OCI-LY7 (cell line): Measurements from ENCODE around the gene ZGPAT. TPM values are rescaled to one million over a fixed set of nuclear protein-coding genes. Genes with fewer than 3 reads are reported as not detected.
A peak's percentile ranks its signal among the peaks of the same experiment; 100 is the strongest.
"Not testable (repeated sequence)": the region's sequence is repeated elsewhere in the genome, so short reads cannot be mapped to it uniquely, and the experiment has no call there.

Source experiments
- BruUV-seq: library from RNA; stranded (reverse); fragments of 400-500 nt; replicated peaks from 2 replicates; lab custom pipeline; 2021; lab: Mats Ljungman, UMichigan
- CTCF ChIA-PET: fragments of 300-600 bp; sonication (Branson Sonifier 250); formaldehyde crosslinking; loops from one replicate; lab custom pipeline; 2022; ENCODE audit warnings: antibody characterized with exemption; ENCODE audit not compliant: unreplicated experiment; lab: Charles Lee
- POLR2A ChIA-PET: fragments of 300-600 bp; sonication (Branson Sonifier 250); formaldehyde crosslinking; loops from one replicate; lab custom pipeline; 2022; ENCODE audit warnings: antibody characterized with exemption; lab: Charles Lee
- DNase-seq: peaks from one replicate; pipeline ENCODE4 v3.0.0-alpha.2; 2015; ENCODE audit warnings: low spot score
- H2AFZ ChIP-seq: fragments of 200-600 bp; sonication (generic), shearing (Covaris generic); 2 replicates; pipeline ENCODE4 v1.6.1; 2014; ENCODE audit warnings: mild to moderate bottlenecking, antibody characterized with exemption, low read length, moderate library complexity
- H3K27ac ChIP-seq: fragments of 200-600 bp; sonication (generic); 2 replicates; pipeline ENCODE4 v1.5.1; 2014; ENCODE audit warnings: mixed run types, low read depth, mild to moderate bottlenecking, moderate library complexity, low read length, inconsistent platforms; ENCODE audit not compliant: poor library complexity, severe bottlenecking
- H3K36me3 ChIP-seq: fragments of 200-600 bp; sonication (generic); 2 replicates; pipeline ENCODE4 v1.6.1; 2014; ENCODE audit warnings: mild to moderate bottlenecking, antibody characterized with exemption, low read length, moderate library complexity, mixed read lengths; ENCODE audit not compliant: insufficient read depth
- H3K4me1 ChIP-seq: fragments of 200-600 bp; sonication (generic); 2 replicates; pipeline ENCODE4 v1.5.1; 2014; ENCODE audit warnings: mild to moderate bottlenecking, low read length; ENCODE audit not compliant: insufficient read depth, poor library complexity, severe bottlenecking
- H3K4me2 ChIP-seq: fragments of 200-600 bp; sonication (generic); 2 replicates; pipeline ENCODE4 v1.6.1; 2014; ENCODE audit warnings: mild to moderate bottlenecking, low read length
- H3K4me3 ChIP-seq: fragments of 200-600 bp; sonication (generic); 2 replicates; pipeline ENCODE4 v1.5.1; 2014; ENCODE audit warnings: mild to moderate bottlenecking, low read depth, low read length; ENCODE audit not compliant: poor library complexity, severe bottlenecking
- H3K79me2 ChIP-seq: fragments of 200-600 bp; sonication (generic); 2 replicates; pipeline ENCODE4 v1.6.1; 2016; ENCODE audit warnings: low read depth, mild to moderate bottlenecking, low read length, moderate library complexity, mixed read lengths; ENCODE audit not compliant: insufficient read depth
- H3K9me2 ChIP-seq: fragments of 200-600 bp; sonication (generic); 2 replicates; pipeline ENCODE4 v1.6.1; 2016; ENCODE audit warnings: mild to moderate bottlenecking, low read length, mixed read lengths; ENCODE audit not compliant: insufficient read depth
- H3K9me3 ChIP-seq: fragments of 200-600 bp; sonication (generic); 2 replicates; pipeline ENCODE4 v1.6.1; 2014; ENCODE audit warnings: mild to moderate bottlenecking, mixed run types, low read length, mixed read lengths
- H4K20me1 ChIP-seq: fragments of 200-600 bp; sonication (generic); 2 replicates; pipeline ENCODE4 v1.6.1; 2014; ENCODE audit warnings: mild to moderate bottlenecking, antibody characterized with exemption, low read length, moderate library complexity, mixed read lengths; ENCODE audit not compliant: insufficient read depth
- EZH2phosphoT487 ChIP-seq: fragments of 200-600 bp; sonication (generic); IDR thresholded peaks from 2 replicates; pipeline ENCODE4 v1.6.1; 2018; ENCODE audit warnings: low read depth, borderline replicate concordance, mild to moderate bottlenecking, mixed run types, antibody characterized with exemption, low read length, moderate library complexity, mixed read lengths
- intact Hi-C: fragments of 100-400 bp; cut with micrococcal nuclease; formaldehyde crosslinking; loops from one replicate; pipeline ENCODE4 v1.10.0; 2022; ENCODE audit not compliant: unreplicated experiment
- total RNA-seq, 2 experiments: library from RNA; depleted of rRNA in 1 of 2; stranded (reverse); fragments of >200 nt in 1 of 2; shearing (Covaris generic) in 1 of 2; gene quantifications; 2 replicates each; pipeline ENCODE4 v1.2.3, GENCODE V29; 2014 to 2022
- TF ChIP-seq, protein P1 (sequence below): fragments of 200-600 bp; sonication (generic); conservative IDR thresholded peaks from 2 replicates; pipeline ENCODE4 v1.5.1; 2014; ENCODE audit warnings: mild to moderate bottlenecking, antibody characterized with exemption, low read length, moderate library complexity, mixed read lengths

Gene ZGPAT
- total RNA-seq, 2 experiments from 2014 or later = 43.9 to 55.4 TPM

DNA sequence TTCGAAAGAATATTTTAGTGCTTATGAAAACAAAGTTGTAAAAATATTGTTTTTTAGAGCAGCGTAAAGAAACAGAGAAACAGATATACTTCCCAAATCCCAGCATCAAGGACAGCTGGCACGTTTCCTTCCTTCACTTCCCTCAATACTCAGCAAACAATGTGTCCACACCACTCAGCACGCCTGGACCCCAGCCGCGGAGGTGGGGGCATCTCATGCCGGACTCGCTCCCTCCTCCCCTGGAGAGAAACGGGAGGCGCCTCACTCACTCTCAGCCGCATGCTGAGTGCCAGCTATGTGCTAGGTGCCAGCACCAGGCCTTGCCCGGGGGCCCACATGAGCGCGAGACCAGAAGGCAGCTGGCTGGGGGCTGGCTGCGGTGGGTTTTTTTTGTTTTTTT is 66.5 kb downstream of the ZGPAT start:
- Histone ChIP-seq H3K79me2 (no peaks in the 10 kb centered on the region), H3K4me3 (no peak overlapping the region), H3K4me2 (no peak overlapping the region), H3K4me1 (no peaks in the 10 kb centered on the region), H3K9me3 (no peaks in the 10 kb centered on the region), H3K36me3 (no peaks in the 10 kb centered on the region), H4K20me1 (no peaks in the 10 kb centered on the region), H3K9me2 (no peaks in the 10 kb centered on the region), H2AFZ (no peak overlapping the region), H3K27ac (no peak overlapping the region)
- ChIA-PET POLR2A (no interaction called here), CTCF (no interaction called here)
- TF ChIP-seq, protein P1, sequence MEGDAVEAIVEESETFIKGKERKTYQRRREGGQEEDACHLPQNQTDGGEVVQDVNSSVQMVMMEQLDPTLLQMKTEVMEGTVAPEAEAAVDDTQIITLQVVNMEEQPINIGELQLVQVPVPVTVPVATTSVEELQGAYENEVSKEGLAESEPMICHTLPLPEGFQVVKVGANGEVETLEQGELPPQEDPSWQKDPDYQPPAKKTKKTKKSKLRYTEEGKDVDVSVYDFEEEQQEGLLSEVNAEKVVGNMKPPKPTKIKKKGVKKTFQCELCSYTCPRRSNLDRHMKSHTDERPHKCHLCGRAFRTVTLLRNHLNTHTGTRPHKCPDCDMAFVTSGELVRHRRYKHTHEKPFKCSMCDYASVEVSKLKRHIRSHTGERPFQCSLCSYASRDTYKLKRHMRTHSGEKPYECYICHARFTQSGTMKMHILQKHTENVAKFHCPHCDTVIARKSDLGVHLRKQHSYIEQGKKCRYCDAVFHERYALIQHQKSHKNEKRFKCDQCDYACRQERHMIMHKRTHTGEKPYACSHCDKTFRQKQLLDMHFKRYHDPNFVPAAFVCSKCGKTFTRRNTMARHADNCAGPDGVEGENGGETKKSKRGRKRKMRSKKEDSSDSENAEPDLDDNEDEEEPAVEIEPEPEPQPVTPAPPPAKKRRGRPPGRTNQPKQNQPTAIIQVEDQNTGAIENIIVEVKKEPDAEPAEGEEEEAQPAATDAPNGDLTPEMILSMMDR = no peak
- TF ChIP-seq EZH2phosphoT487 = no peak
- DNase-seq = no peak
- intact Hi-C loops = no loop called here
- BruUV-seq = no TSS peak

DNA sequence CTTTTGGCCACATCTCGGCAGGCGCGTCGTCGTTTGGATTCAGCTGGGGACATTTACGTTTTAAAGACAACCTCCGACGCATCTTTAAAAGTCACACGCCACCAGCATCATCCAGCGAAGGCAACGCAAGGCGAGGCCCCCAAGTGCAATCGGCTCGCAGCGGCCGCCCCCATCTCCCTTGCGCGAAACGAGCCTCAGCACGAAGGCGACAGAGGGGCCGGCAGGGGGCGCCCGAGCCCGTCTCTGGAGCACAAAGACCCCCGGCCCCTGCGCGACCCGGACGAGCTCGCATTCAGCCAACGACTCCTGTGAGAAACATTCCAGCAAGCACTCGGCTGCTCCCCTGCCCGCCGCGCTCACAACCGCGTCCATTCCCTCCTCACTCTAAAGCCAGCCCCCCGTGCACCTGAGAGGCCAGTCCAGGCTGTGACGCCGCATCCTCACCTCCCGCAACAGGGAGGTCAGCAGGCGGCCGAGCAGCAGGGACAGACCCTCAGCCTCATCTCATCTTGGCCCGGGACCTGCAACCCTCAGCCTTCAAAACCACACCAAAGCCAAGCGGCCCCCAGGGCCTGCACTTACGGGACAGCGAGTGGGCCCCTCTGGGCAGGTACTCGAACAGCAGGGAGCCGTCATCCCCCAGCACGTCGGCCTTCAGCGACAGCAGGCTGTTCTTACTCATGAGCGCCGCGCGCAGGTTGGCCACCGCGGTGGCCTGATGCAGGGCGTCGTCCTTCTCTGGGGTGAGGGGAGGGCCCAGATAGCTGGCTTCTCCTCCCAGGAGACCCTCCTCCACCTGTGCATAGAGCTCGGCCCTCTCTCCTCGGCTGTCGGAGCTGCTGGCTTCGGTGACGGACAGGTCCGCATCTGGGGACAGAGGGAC is 67.5 kb downstream of the ZGPAT start:
- Histone ChIP-seq H4K20me1 (no peaks in the 10 kb centered on the region), H3K4me1 (no peaks in the 10 kb centered on the region), H3K4me3 (no peak overlapping the region), H3K4me2 (no peak overlapping the region), H2AFZ (no peak overlapping the region), H3K9me2 (no peaks in the 10 kb centered on the region), H3K27ac (no peak overlapping the region), H3K36me3 (no peaks in the 10 kb centered on the region), H3K79me2 (no peaks in the 10 kb centered on the region), H3K9me3 (no peaks in the 10 kb centered on the region)
- peak; percentile 53 for DNase-seq
- ChIA-PET CTCF (no interaction called here), POLR2A (no interaction called here)
- intact Hi-C loops = no loop called here
- TF ChIP-seq, protein P1 = peak; percentile 77
- no peak for TF ChIP-seq EZH2phosphoT487
- no TSS peak for BruUV-seq

DNA sequence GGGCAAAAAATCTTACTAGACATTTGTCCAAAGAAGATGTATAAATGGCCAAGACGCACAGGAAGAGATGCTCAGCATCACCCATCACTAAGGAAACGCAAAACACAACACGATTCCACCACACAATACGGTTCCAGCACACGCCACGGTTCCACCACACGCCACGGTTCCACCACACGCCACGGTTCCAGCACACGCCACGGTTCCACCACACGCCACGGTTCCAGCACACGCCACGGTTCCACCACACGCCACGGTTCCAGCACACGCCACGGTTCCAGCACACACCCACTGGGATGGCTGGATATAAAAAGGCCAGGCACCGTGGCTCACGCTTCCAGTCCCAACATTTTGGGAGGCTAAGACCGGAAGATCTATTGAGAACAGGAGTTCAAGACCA is 69.0 kb downstream of the ZGPAT start:
- intact Hi-C loops, H3K79me2 ChIP-seq, H4K20me1 ChIP-seq, H3K9me3 ChIP-seq, H3K36me3 ChIP-seq, H3K4me1 ChIP-seq, H3K4me2 ChIP-seq, H2AFZ ChIP-seq, H3K4me3 ChIP-seq, H3K27ac ChIP-seq, CTCF ChIA-PET, H3K9me2 ChIP-seq, DNase-seq, BruUV-seq: not testable (repeated sequence)
- POLR2A ChIA-PET = interaction anchor here (0.6 kb wide), 1 partner anchor 12 kb away, joined by 3 read pairs; no protein-coding TSS in a partner anchor
